Lung (tissue), 12 donors: ENCODE data around the gene SAP30BP. TPM values are rescaled to one million over a fixed set of nuclear protein-coding genes. Genes with fewer than 3 reads are reported as not detected.

Experiments
- ATAC-seq: fragments of 200-7000 bp; cut with Tn5 transposase; one replicate; pipeline ENCODE4 v1.9.1; 2020; ENCODE audit warnings: moderate number of reproducible peaks; ENCODE audit not compliant: insufficient read depth, low FRiP score
- DNase-seq, 3 donors: peaks; one replicate each; pipeline ENCODE4 v3.0.0-alpha.2; 2013 to 2017
- H3K27ac ChIP-seq, 2 donors: one replicate each; pipeline ENCODE4 v1.5.1; 2013; ENCODE audit warnings: mild to moderate bottlenecking in 2 of 2, moderate library complexity in 2 of 2, control low read depth in 1 of 2, inconsistent platforms in 1 of 2, low read depth in 1 of 2, low read length in 1 of 2
- H3K27me3 ChIP-seq, 3 donors: one replicate each; pipeline ENCODE4 v1.5.1; 2013; ENCODE audit warnings: low read length in 2 of 3; ENCODE audit not compliant: control insufficient read depth in 3 of 3, insufficient read depth in 3 of 3
- H3K36me3 ChIP-seq, 4 donors: one replicate each; pipeline ENCODE4 v1.5.1; 2013; ENCODE audit warnings: low read length in 4 of 4, mild to moderate bottlenecking in 1 of 4, moderate library complexity in 1 of 4; ENCODE audit not compliant: control insufficient read depth in 4 of 4, insufficient read depth in 4 of 4
- H3K4me1 ChIP-seq, 5 donors: one replicate each; pipeline ENCODE4 v1.5.1; 2013; ENCODE audit warnings: low read length in 5 of 5, mild to moderate bottlenecking in 2 of 5, moderate library complexity in 1 of 5; ENCODE audit not compliant: control insufficient read depth in 5 of 5, insufficient read depth in 5 of 5
- H3K4me3 ChIP-seq: one replicate; pipeline ENCODE4 v1.5.1; 2013; ENCODE audit warnings: mild to moderate bottlenecking, control low read depth, moderate library complexity
- H3K9ac ChIP-seq, 2 donors: one replicate each; pipeline ENCODE4 v1.5.1; 2013; ENCODE audit warnings: low read length in 2 of 2, control low read depth in 1 of 2; ENCODE audit not compliant: insufficient read depth in 1 of 2
- H3K9me3 ChIP-seq, 4 donors: one replicate each; pipeline ENCODE4 v1.5.1; 2013; ENCODE audit warnings: low read length in 3 of 4, mild to moderate bottlenecking in 1 of 4, moderate library complexity in 1 of 4; ENCODE audit not compliant: control insufficient read depth in 4 of 4, insufficient read depth in 3 of 4
- WGBS, 2 donors: extraction: QIAGEN DNeasy Blood & Tissue Kit; methylation state at CpG; one replicate each; pipeline ENCODE4 v1.1.7; 2013; 5-methylcytosine and 5-hydroxymethylcytosine counted together
- polyA plus RNA-seq, 2 donors: library from polyadenylated mRNA; stranded (reverse); fragments of 200-250 nt; gene quantifications; one replicate each; pipeline ENCODE4 v1.2.1, GENCODE V29; 2013
- total RNA-seq, 2 donors: library from RNA; depleted of rRNA in 1 of 2; stranded (reverse); fragments of >200 nt in 1 of 2; gene quantifications; one replicate each; pipeline ENCODE4 v1.2.1, GENCODE V29; 2014 to 2021
- TF ChIP-seq, protein P1 (sequence below): IDR thresholded peaks from 2 replicates; pipeline ENCODE4 v1.5.1; 2012; ENCODE audit warnings: mild to moderate bottlenecking; ENCODE audit errors: control extremely low read depth, extremely low read depth
- donor health status: control.
- donor health status: control.
- donor health status: Bipolar disorder and iron deficiency.
- donor health status: healthy.
- donor health status: DM: yes; HTN: yes; CAD: no.

The SAP30BP gene
- total and polyA plus RNA-seq, 4 donors: 46.5 to 82.9 (median 77.3) TPM

- Histone ChIP-seq H3K36me3 (peaks cover 0 to 25% (median 6%) of the 10 kb centered on the region in 4 donors), H3K9ac (no peak overlapping the region), H3K27me3 (no peaks in the 10 kb centered on the region), H3K27ac (no peak overlapping the region), H3K9me3 (no peaks in the 10 kb centered on the region), H3K4me3 (no peak overlapping the region), H3K4me1 (peaks cover 5 to 21% (median 12%) of the 10 kb centered on the region in 5 donors)
- TF ChIP-seq, protein P1, sequence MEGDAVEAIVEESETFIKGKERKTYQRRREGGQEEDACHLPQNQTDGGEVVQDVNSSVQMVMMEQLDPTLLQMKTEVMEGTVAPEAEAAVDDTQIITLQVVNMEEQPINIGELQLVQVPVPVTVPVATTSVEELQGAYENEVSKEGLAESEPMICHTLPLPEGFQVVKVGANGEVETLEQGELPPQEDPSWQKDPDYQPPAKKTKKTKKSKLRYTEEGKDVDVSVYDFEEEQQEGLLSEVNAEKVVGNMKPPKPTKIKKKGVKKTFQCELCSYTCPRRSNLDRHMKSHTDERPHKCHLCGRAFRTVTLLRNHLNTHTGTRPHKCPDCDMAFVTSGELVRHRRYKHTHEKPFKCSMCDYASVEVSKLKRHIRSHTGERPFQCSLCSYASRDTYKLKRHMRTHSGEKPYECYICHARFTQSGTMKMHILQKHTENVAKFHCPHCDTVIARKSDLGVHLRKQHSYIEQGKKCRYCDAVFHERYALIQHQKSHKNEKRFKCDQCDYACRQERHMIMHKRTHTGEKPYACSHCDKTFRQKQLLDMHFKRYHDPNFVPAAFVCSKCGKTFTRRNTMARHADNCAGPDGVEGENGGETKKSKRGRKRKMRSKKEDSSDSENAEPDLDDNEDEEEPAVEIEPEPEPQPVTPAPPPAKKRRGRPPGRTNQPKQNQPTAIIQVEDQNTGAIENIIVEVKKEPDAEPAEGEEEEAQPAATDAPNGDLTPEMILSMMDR: no peak
- 95% methylated on average over 27 of the region's 27 CpGs for WGBS, 2 donors
- DNase-seq (no peak), ATAC-seq (no peak)
Observed at GRCh38 chr17:75631353-75631752, 35.8 kb upstream of the SAP30BP start.

- TF ChIP-seq, protein P1: no peak
- no peaks in the 10 kb centered on the region for H3K27me3 ChIP-seq
- no peak overlapping the region for H3K4me3 ChIP-seq
- WGBS, 2 donors: 83 to 85% methylated on average over 12 of the region's 12 CpGs
- peaks cover 5 to 21% (median 14%) of the 10 kb centered on the region in 5 donors for H3K4me1 ChIP-seq
- ATAC-seq: no peak
- peak overlapping the region in 1 of 2 donors; percentile 20 for H3K27ac ChIP-seq
- no peak for DNase-seq
- H3K9ac ChIP-seq: no peak overlapping the region
- H3K36me3 ChIP-seq: peaks cover 0 to 14% (median 2%) of the 10 kb centered on the region in 4 donors
- no peaks in the 10 kb centered on the region for H3K9me3 ChIP-seq
Observed at GRCh38 chr17:75632428-75632827, 34.7 kb upstream of the SAP30BP start.

DNA sequence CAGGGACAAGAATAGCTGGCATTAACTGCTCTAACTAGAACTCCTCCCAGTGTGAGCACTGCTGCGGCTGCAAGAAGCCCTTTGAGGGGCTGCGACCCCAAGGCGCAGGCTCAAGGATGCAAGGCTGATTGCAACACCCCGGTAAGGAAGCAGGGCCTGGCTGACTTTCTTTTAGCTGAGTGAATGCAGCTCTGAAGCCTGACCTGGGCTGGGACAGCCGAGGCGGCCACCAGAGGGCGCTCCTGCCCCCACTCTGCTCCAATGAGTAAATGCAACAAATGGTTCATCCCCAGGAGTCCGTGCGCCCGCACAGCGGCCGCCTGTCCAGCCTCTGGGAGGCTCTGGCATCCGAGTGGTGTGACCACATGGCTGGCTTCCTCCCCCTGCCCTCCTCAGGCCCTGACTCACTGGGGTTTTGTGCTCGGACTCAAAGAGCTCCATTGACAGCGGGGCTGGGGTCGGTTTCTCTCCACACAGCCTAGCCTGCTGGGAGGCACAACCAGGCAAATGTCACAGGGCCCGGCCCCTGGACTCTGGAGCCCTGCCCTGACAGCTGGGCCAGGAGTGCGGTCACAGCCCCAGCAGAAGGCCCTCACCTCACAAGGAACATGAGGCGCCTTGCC lies 34.2 kb upstream of the SAP30BP start, which contains the start of gene SMIM5:
SMIM5 (plus strand) TSS at position 572 of the 623 bp plus-strand sequence. CDS start 6,768 bp downstream, outside the sequence.
- DNase-seq (peak; percentile 80 to 88 (median 86)), ATAC-seq (peak; percentile 84)
- H3K4me1 ChIP-seq: peaks cover 5 to 21% (median 14%) of the 10 kb centered on the region in 5 donors
- WGBS, 2 donors: 17 to 22% methylated on average over 18 to 19 of the region's 19 CpGs
- H3K27me3 ChIP-seq: no peaks in the 10 kb centered on the region
- peak within 1 kb of the TSS in 1 of 2 donors; percentile 28 for H3K9ac ChIP-seq
- peaks cover 0 to 13% (median 2%) of the 10 kb centered on the region in 4 donors for H3K36me3 ChIP-seq
- H3K4me3 ChIP-seq: no peak within 1 kb of the TSS
- TF ChIP-seq, protein P1: peak; percentile 91
- H3K9me3 ChIP-seq: no peaks in the 10 kb centered on the region
- H3K27ac ChIP-seq: peak within 1 kb of the TSS; percentile 82 to 87
